WTC11 (cell line): ENCODE results near the gene CENPF. TPM values are rescaled to one million over a fixed set of nuclear protein-coding genes. Genes with fewer than 3 reads are reported as not detected.

Experiments used
- ATAC-seq: fragments of 200-7000 bp; cut with Tn5 transposase; 2 replicates; pipeline ENCODE4 v1.10.0; 2021; ENCODE audit warnings: mild to moderate bottlenecking, moderate library complexity
- CTCF ChIA-PET: fragments of 300-600 bp; sonication (Branson Sonifier 250); formaldehyde crosslinking; loops from one replicate; lab custom pipeline; 2021; ENCODE audit warnings: antibody characterized with exemption; lab: Charles Lee
- POLR2A ChIA-PET: fragments of 350-600 bp; sonication (Branson Sonifier 250); formaldehyde crosslinking; loops from one replicate; lab custom pipeline; 2021; ENCODE audit warnings: antibody characterized with exemption; lab: Charles Lee
- DNase-seq: peaks from one replicate; pipeline ENCODE4 v3.0.0; 2021; ENCODE audit warnings: low spot score
- H3K27ac Mint-ChIP-seq: 2 replicates; pipeline ENCODE4 v1.8.0; 2021; ENCODE audit warnings: mixed read lengths
- H3K27me3 Mint-ChIP-seq: 2 replicates; pipeline ENCODE4 v1.8.0; 2021; ENCODE audit warnings: low read depth, mild to moderate bottlenecking, moderate library complexity, mixed read lengths
- H3K36me3 Mint-ChIP-seq: 2 replicates; pipeline ENCODE4 v1.8.0; 2021; ENCODE audit warnings: mixed read lengths
- H3K4me1 Mint-ChIP-seq: 2 replicates; pipeline ENCODE4 v1.8.0; 2022; ENCODE audit warnings: mixed read lengths
- H3K4me3 Mint-ChIP-seq: 2 replicates; pipeline ENCODE4 v1.8.0; 2021; ENCODE audit warnings: mild to moderate bottlenecking, moderate library complexity, mixed read lengths
- H3K9me3 Mint-ChIP-seq: 2 replicates; pipeline ENCODE4 v1.8.0; 2021; ENCODE audit warnings: mixed read lengths
- CREM ChIP-seq: sonication (generic); formaldehyde crosslinking; IDR thresholded peaks from 2 replicates; pipeline ENCODE4 v1.8.1; 2022; ENCODE audit warnings: mild to moderate bottlenecking, missing genetic modification reagents, moderate library complexity
- ELF4 ChIP-seq: sonication (generic); formaldehyde crosslinking; IDR thresholded peaks from 2 replicates; pipeline ENCODE4 v1.8.1; 2022; ENCODE audit warnings: low read depth, mild to moderate bottlenecking, moderate library complexity, missing genetic modification reagents
- ETV6 ChIP-seq: sonication (generic); formaldehyde crosslinking; IDR thresholded peaks from 2 replicates; pipeline ENCODE4 v1.8.1; 2022; ENCODE audit warnings: mild to moderate bottlenecking, missing genetic modification reagents
- FOXJ3 ChIP-seq: sonication (generic); formaldehyde crosslinking; IDR thresholded peaks from 2 replicates; pipeline ENCODE4 v1.9.0; 2021; ENCODE audit warnings: missing genetic modification reagents, mild to moderate bottlenecking, borderline replicate concordance
- JAZF1 ChIP-seq: fragments of 250-450 bp; sonication (Bioruptor Pico); IDR thresholded peaks from 2 replicates; pipeline ENCODE4 v1.9.0; 2021; ENCODE audit warnings: moderate library complexity, mild to moderate bottlenecking, inconsistent platforms
- JUN ChIP-seq: sonication (generic); formaldehyde crosslinking; IDR thresholded peaks from 2 replicates; pipeline ENCODE4 v1.8.0; 2023; ENCODE audit warnings: mild to moderate bottlenecking, missing genetic modification reagents
- NFATC4 ChIP-seq: fragments of 250-450 bp; sonication (Bioruptor Pico); IDR thresholded peaks from 2 replicates; pipeline ENCODE4 v1.9.0; 2021; ENCODE audit warnings: mild to moderate bottlenecking
- NFYB ChIP-seq: sonication (generic); formaldehyde crosslinking; conservative IDR thresholded peaks from 2 replicates; pipeline ENCODE4 v1.8.0; 2022; ENCODE audit warnings: low read depth, missing genetic modification reagents
- NR1H2 ChIP-seq: sonication (generic); formaldehyde crosslinking; IDR thresholded peaks from 2 replicates; pipeline ENCODE4 v1.9.0; 2021; ENCODE audit warnings: mild to moderate bottlenecking, moderate library complexity, missing genetic modification reagents
- NR2C2 ChIP-seq: sonication (generic); formaldehyde crosslinking; IDR thresholded peaks from 2 replicates; pipeline ENCODE4 v1.8.0; 2022; ENCODE audit warnings: mild to moderate bottlenecking, missing genetic modification reagents
- PRRX2 ChIP-seq: fragments of 250-450 bp; sonication (Bioruptor Pico); IDR thresholded peaks from 2 replicates; pipeline ENCODE4 v1.8.0; 2021; ENCODE audit warnings: mild to moderate bottlenecking
- SP1 ChIP-seq: sonication (generic); formaldehyde crosslinking; conservative IDR thresholded peaks from 2 replicates; pipeline ENCODE4 v1.8.1; 2022; ENCODE audit warnings: missing genetic modification reagents
- USF2 ChIP-seq: sonication (generic); formaldehyde crosslinking; IDR thresholded peaks from 2 replicates; pipeline ENCODE4 v1.8.1; 2023; ENCODE audit warnings: mild to moderate bottlenecking, missing genetic modification reagents, moderate library complexity
- ZBTB21 ChIP-seq: sonication (generic); formaldehyde crosslinking; IDR thresholded peaks from 2 replicates; pipeline ENCODE4 v1.8.1; 2023; ENCODE audit warnings: mild to moderate bottlenecking, missing genetic modification reagents, borderline replicate concordance
- ZNF219 ChIP-seq: sonication (generic); formaldehyde crosslinking; IDR thresholded peaks from 2 replicates; pipeline ENCODE4 v1.8.0; 2023; ENCODE audit warnings: missing genetic modification reagents, mild to moderate bottlenecking, borderline replicate concordance
- ZNF232 ChIP-seq: sonication (generic); formaldehyde crosslinking; IDR thresholded peaks from 2 replicates; pipeline ENCODE4 v1.8.0; 2022; ENCODE audit warnings: mild to moderate bottlenecking, missing genetic modification reagents
- ZSCAN18 ChIP-seq: fragments of 250-450 bp; sonication (Bioruptor Pico); IDR thresholded peaks from 2 replicates; pipeline ENCODE4 v2.1.2; 2022; ENCODE audit warnings: mild to moderate bottlenecking, moderate library complexity
- total RNA-seq: library from RNA; stranded (reverse); gene quantifications from 3 replicates; pipeline ENCODE4 v1.2.3, GENCODE V29; 2021
- TF ChIP-seq, protein P1 (sequence below): fragments of 250-450 bp; sonication (Bioruptor Pico); conservative IDR thresholded peaks from 2 replicates; pipeline ENCODE4 v1.9.0; 2021; ENCODE audit warnings: mild to moderate bottlenecking
- TF ChIP-seq, protein P2 (sequence below): sonication (generic); formaldehyde crosslinking; IDR thresholded peaks from 2 replicates; pipeline ENCODE4 v1.8.0; 2022; ENCODE audit warnings: mild to moderate bottlenecking, missing genetic modification reagents
- TF ChIP-seq, protein P3 (sequence below): sonication (generic); formaldehyde crosslinking; IDR thresholded peaks from 2 replicates; pipeline ENCODE4 v1.8.0; 2022; ENCODE audit warnings: mild to moderate bottlenecking, missing genetic modification reagents
- TF ChIP-seq, protein P4 (sequence below): fragments of 200-600 bp; IDR thresholded peaks from 2 replicates; pipeline ENCODE4 v1.8.0; 2022; ENCODE audit warnings: antibody characterized with exemption
- TF ChIP-seq, protein P5 (sequence below): fragments of 250-450 bp; sonication (Bioruptor Pico); IDR thresholded peaks from 2 replicates; pipeline ENCODE4 v1.9.0; 2021; ENCODE audit warnings: mild to moderate bottlenecking
- TF ChIP-seq, protein P6 (sequence below): fragments of 250-450 bp; sonication (Bioruptor Pico); IDR thresholded peaks from 2 replicates; pipeline ENCODE4 v1.9.0; 2021; ENCODE audit warnings: moderate library complexity, mild to moderate bottlenecking, inconsistent platforms, borderline replicate concordance

Gene CENPF
- total RNA-seq, 1 experiment from 2014 or later: 166 TPM

GRCh38 chr1:214586621-214587020, 16.4 kb upstream of the CENPF start (continued):
- TF ChIP-seq ZNF219 (CRISPR knock-in tag) (no peak), ETV6 (CRISPR knock-in tag) (no peak), FOXJ3 (no peak), SP1 (CRISPR knock-in tag) (no peak), JUN (CRISPR knock-in tag) (no peak), PRRX2 (CRISPR knock-in tag) (no peak), CREM (CRISPR knock-in tag) (no peak)
- TF ChIP-seq, protein P1, sequence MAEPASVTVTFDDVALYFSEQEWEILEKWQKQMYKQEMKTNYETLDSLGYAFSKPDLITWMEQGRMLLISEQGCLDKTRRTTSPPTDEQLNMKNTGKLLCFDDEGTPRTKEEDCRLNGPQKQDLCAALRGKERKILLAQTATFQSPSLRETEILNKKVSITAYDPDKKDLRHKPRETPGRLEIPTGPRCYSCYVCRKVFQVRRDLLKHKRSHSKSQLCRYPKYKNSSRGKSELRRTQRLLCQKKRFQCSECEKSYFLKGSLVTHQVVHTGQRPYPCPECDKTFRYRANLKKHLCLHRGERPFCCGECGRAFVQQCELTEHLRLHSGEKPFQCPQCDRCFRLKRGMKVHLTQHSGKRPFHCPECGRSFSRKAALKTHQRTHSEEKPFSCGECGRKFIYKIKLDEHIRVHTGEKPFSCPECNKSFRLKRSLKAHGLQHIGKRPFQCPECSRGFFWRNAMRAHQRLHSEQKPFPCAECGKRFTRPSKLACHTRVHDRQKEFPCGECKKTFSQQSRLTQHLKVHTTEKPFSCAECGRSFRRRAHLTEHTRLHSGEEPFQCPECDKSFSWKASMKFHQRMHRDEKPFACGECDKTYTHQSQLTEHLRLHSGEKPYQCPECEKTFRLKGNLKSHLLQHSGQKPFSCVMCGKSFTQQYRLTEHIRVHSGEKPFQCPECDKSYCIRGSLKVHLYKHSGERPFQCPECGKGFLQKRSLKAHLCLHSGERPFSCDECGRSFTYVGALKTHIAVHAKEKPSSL (CRISPR knock-in tag): no peak
- TF ChIP-seq, protein P2, sequence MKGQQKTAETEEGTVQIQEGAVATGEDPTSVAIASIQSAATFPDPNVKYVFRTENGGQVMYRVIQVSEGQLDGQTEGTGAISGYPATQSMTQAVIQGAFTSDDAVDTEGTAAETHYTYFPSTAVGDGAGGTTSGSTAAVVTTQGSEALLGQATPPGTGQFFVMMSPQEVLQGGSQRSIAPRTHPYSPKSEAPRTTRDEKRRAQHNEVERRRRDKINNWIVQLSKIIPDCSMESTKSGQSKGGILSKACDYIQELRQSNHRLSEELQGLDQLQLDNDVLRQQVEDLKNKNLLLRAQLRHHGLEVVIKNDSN: no peak

DNA sequence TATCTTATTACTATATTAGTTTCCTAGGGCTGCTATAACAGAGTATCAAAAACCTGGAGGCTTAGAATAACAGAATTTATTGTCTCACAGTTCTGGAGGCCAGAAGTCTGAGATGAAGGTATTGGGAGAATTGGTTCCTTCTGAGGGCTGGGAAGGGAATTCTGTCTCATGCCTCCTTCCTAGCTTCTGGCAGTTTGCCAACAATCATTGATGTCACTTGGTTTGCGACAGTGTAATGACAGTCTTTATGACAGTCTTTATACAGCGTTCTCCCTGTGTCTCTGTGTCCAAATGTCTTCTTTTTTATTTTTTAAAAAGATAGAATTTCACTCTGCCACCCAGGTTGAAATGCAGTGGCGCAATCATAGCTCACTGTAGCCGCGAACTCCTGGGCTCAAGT, 15.8 kb upstream of the CENPF start:
- H3K36me3 Mint-ChIP-seq: no peaks in the 10 kb centered on the region
- DNase-seq (no peak), ATAC-seq (no peak)
- H3K9me3 Mint-ChIP-seq: no peaks in the 10 kb centered on the region
- H3K27ac Mint-ChIP-seq: no peak overlapping the region
- CTCF ChIA-PET: interaction anchor here (1.4 to 8.8 kb wide), 3 partner anchors 82 to 254 kb away, joined by 4 to 122 read pairs (median 23); no protein-coding TSS in a partner anchor
- H3K27me3 Mint-ChIP-seq: no peaks in the 10 kb centered on the region
- TF ChIP-seq ELF4 (CRISPR knock-in tag): no peak
- TF ChIP-seq ZBTB21 (CRISPR knock-in tag): no peak
- no peak for TF ChIP-seq ZSCAN18 (CRISPR knock-in tag)
- no peak for TF ChIP-seq USF2
- TF ChIP-seq, protein P3, sequence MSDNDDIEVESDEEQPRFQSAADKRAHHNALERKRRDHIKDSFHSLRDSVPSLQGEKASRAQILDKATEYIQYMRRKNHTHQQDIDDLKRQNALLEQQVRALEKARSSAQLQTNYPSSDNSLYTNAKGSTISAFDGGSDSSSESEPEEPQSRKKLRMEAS (CRISPR knock-in tag): no peak
- TF ChIP-seq NR2C2 (CRISPR knock-in tag): no peak
- no peak for TF ChIP-seq NFYB (CRISPR knock-in tag)
- TF ChIP-seq, protein P4, sequence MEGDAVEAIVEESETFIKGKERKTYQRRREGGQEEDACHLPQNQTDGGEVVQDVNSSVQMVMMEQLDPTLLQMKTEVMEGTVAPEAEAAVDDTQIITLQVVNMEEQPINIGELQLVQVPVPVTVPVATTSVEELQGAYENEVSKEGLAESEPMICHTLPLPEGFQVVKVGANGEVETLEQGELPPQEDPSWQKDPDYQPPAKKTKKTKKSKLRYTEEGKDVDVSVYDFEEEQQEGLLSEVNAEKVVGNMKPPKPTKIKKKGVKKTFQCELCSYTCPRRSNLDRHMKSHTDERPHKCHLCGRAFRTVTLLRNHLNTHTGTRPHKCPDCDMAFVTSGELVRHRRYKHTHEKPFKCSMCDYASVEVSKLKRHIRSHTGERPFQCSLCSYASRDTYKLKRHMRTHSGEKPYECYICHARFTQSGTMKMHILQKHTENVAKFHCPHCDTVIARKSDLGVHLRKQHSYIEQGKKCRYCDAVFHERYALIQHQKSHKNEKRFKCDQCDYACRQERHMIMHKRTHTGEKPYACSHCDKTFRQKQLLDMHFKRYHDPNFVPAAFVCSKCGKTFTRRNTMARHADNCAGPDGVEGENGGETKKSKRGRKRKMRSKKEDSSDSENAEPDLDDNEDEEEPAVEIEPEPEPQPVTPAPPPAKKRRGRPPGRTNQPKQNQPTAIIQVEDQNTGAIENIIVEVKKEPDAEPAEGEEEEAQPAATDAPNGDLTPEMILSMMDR: no peak
- TF ChIP-seq, all 79 proteins: peak for 0
- Mint-ChIP-seq H3K4me1 (peaks cover 11% of the 10 kb centered on the region), H3K4me3 (no peak overlapping the region)
- POLR2A ChIA-PET: no interaction called here

GRCh38 chr1:214588963-214589597, 13.9 kb upstream of the CENPF start:
- no peaks in the 10 kb centered on the region for H3K27me3 Mint-ChIP-seq
- no peak for ATAC-seq
- CTCF ChIA-PET: no interaction called here
- POLR2A ChIA-PET: no interaction called here
- no peak overlapping the region for H3K27ac Mint-ChIP-seq
- no peak overlapping the region for H3K4me3 Mint-ChIP-seq
- H3K9me3 Mint-ChIP-seq: no peaks in the 10 kb centered on the region
- DNase-seq: no peak
- H3K36me3 Mint-ChIP-seq: no peaks in the 10 kb centered on the region
- H3K4me1 Mint-ChIP-seq: 0 out of 2 replicates have a peak, but pooled peaks cover 2% of the 10 kb centered on the region
- no peak for TF ChIP-seq JAZF1
- TF ChIP-seq, protein P5, sequence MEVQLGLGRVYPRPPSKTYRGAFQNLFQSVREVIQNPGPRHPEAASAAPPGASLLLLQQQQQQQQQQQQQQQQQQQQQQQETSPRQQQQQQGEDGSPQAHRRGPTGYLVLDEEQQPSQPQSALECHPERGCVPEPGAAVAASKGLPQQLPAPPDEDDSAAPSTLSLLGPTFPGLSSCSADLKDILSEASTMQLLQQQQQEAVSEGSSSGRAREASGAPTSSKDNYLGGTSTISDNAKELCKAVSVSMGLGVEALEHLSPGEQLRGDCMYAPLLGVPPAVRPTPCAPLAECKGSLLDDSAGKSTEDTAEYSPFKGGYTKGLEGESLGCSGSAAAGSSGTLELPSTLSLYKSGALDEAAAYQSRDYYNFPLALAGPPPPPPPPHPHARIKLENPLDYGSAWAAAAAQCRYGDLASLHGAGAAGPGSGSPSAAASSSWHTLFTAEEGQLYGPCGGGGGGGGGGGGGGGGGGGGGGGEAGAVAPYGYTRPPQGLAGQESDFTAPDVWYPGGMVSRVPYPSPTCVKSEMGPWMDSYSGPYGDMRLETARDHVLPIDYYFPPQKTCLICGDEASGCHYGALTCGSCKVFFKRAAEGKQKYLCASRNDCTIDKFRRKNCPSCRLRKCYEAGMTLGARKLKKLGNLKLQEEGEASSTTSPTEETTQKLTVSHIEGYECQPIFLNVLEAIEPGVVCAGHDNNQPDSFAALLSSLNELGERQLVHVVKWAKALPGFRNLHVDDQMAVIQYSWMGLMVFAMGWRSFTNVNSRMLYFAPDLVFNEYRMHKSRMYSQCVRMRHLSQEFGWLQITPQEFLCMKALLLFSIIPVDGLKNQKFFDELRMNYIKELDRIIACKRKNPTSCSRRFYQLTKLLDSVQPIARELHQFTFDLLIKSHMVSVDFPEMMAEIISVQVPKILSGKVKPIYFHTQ (CRISPR knock-in tag): no peak
- TF ChIP-seq, protein P6, sequence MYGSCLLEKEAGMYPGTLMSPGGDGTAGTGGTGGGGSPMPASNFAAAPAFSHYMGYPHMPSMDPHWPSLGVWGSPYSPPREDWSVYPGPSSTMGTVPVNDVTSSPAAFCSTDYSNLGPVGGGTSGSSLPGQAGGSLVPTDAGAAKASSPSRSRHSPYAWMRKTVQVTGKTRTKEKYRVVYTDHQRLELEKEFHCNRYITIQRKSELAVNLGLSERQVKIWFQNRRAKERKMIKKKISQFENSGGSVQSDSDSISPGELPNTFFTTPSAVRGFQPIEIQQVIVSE (CRISPR knock-in tag): no peak
- no peak for TF ChIP-seq NFATC4 (CRISPR knock-in tag)
- no peak for TF ChIP-seq ZNF232 (CRISPR knock-in tag)
- no peak for TF ChIP-seq NR1H2
